ENCODE data around the gene EXOSC1. TPM values are rescaled to one million over a fixed set of nuclear protein-coding genes. Genes with fewer than 3 reads are reported as not detected.

EXOSC1 gene
- total and polyA plus RNA-seq, 2 of the 13 experiments (the other 11 are each of a cell fraction or from before 2014, with no cell fraction given): 36.3 to 39.9 TPM

DNA sequence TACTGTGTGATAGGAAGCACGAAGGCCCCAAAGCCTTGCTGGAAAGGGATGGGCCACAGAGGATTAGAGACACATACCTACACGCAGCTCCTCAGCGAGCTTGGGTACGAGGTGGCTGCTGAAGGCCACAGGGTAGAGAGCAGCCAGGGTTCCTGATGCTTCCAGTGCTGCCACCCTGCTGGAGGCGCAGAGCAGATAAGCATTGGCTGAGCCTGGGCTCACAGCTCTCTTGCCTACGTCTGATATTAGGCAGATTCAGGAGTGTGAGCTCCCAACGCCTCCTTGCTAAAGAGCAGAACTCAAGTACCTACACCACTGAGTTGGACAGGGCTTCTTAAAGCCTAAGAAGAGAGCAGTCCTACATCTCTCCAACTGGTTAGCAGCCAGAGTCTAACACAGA, 20.2 kb upstream of the EXOSC1 start:
- FAIRE-seq: no peak
- no peak for DNase-seq (ENCODE audit: low spot score)
- Histone ChIP-seq H3K9me3 (ENCODE audit: low read length) (no peaks in the 10 kb centered on the region), H4K20me1 (ENCODE audit: insufficient read depth, low read length) (no peaks in the 10 kb centered on the region), H3K4me3 (replicated peaks in 1 of 3; ENCODE audit: insufficient read depth in 1 of 3, low read depth in 2 of 3, low read length in 3 of 3) (no peak overlapping the region), H3K79me2 (ENCODE audit: insufficient read depth, low read length) (no peaks in the 10 kb centered on the region), H3K36me3 (replicated peaks in 1 of 2; ENCODE audit: control insufficient read depth in 1 of 2, insufficient read depth in 2 of 2, low read length in 2 of 2) (peaks cover 50 to 83% of the 10 kb centered on the region in 2 experiments), H3K4me2 (ENCODE audit: low read depth, low read length) (no peak overlapping the region), H3K9ac (ENCODE audit: insufficient read depth, low read depth, low read length) (no peak overlapping the region), H3K4me1 (ENCODE audit: insufficient read depth, low read length) (peaks cover 25% of the 10 kb centered on the region), H3K27ac (ENCODE audit: extremely low read length, insufficient read depth, low read length) (no peak overlapping the region), H3K27me3 (ENCODE audit: control insufficient read depth in 1 of 2, insufficient read depth in 2 of 2, low read length in 2 of 2) (no peaks in the 10 kb centered on the region), H2AFZ (ENCODE audit: low read length) (no peak overlapping the region)
- ATAC-seq: no peak
- intact Hi-C loops (cut with micrococcal nuclease; ENCODE audit: unreplicated experiment) (no loop called here), in situ Hi-C loops (cut with HindIII; ENCODE audit: extremely low pct_ligation_motif_present, low pct_unique_long_range_greater_than_20kb) (no loop called here)
- TF ChIP-seq HOXA3 (CRISPR knock-in tag; IDR thresholded peaks at IDR 0.05) (no peak), ZNF30 (CRISPR knock-in tag; IDR thresholded peaks at IDR 0.05) (no peak), ESRRA (CRISPR knock-in tag; IDR thresholded peaks at IDR 0.05; ENCODE audit: low read depth) (no peak), REXO4 (CRISPR knock-in tag; IDR thresholded peaks at IDR 0.05; ENCODE audit: borderline replicate concordance) (no peak), KLF6 (CRISPR knock-in tag; IDR thresholded peaks at IDR 0.05) (no peak), NCOA5 (CRISPR knock-in tag; IDR thresholded peaks at IDR 0.05) (no peak), PAWR (CRISPR knock-in tag; IDR thresholded peaks at IDR 0.05; ENCODE audit: borderline replicate concordance) (no peak), ZNF773 (CRISPR knock-in tag; IDR thresholded peaks at IDR 0.05; ENCODE audit: borderline replicate concordance) (no peak), ZNF337 (CRISPR knock-in tag; IDR thresholded peaks at IDR 0.05; ENCODE audit: borderline replicate concordance, low read depth) (no peak), ZNF101 (CRISPR knock-in tag; IDR thresholded peaks at IDR 0.05; ENCODE audit: borderline replicate concordance, low read depth) (no peak), ZC3H4 (CRISPR knock-in tag; IDR thresholded peaks at IDR 0.05; ENCODE audit: borderline replicate concordance) (no peak)
- POLR2A ChIA-PET: interaction anchor here (1.5 kb wide), 1 partner anchor 33 kb away, joined by 4 read pairs; the partner anchor contains the start of gene UBTD1
- CTCF ChIA-PET (ENCODE audit: low intra/inter-chr PET ratio, low total read pairs): no interaction called here
- 92% methylated on average over 3 of the region's 7 CpGs for WGBS (ENCODE audit: low lambda C conversion rate)
- no TSS peak for BruUV-seq (replicated peaks)

Data from HepG2 (cell line).